IMR-90 (cell line): Measurements from ENCODE around the gene CENPH. TPM values are rescaled to one million over a fixed set of nuclear protein-coding genes. Genes with fewer than 3 reads are reported as not detected.

Experiments
- ATAC-seq: fragments of 200-7000 bp; cut with Tn5 transposase; 2 replicates; pipeline ENCODE4 v1.9.1; 2020; ENCODE audit warnings: low read depth, mild to moderate bottlenecking, moderate library complexity
- BruUV-seq: library from RNA; stranded (reverse); fragments of 400-500 nt; replicated peaks from 2 replicates; lab custom pipeline; 2021; lab: Mats Ljungman, UMichigan
- CTCF ChIA-PET: fragments of 300-600 bp; formaldehyde crosslinking; extraction: SDS; loops from one replicate; lab custom pipeline; 2021; ENCODE audit warnings: antibody characterized with exemption; lab: Yijun Ruan, JAX
- POLR2A ChIA-PET: fragments of 300-600 bp; sonication (Branson Sonifier 250); formaldehyde crosslinking; loops from one replicate; lab custom pipeline; 2022; ENCODE audit warnings: antibody characterized with exemption; ENCODE audit not compliant: unreplicated experiment; lab: Charles Lee
- DNase-seq: peaks from one replicate; pipeline ENCODE4 v3.0.0; 2013
- H2AFZ ChIP-seq: replicated peaks from 2 replicates; pipeline ENCODE3; 2013; ENCODE audit warnings: low read length, mild to moderate bottlenecking; ENCODE audit not compliant: poor library complexity
- H2AK5ac ChIP-seq: 2 replicates; pipeline ENCODE4 v1.6.1; 2013; ENCODE audit warnings: low read depth, low read length, inconsistent platforms
- H2AK9ac ChIP-seq: replicated peaks from 2 replicates; pipeline ENCODE3; 2013; ENCODE audit warnings: mild to moderate bottlenecking, low read depth, low read length, moderate library complexity; ENCODE audit not compliant: poor library complexity
- H2BK120ac ChIP-seq: 2 replicates; pipeline ENCODE4 v1.6.1; 2013; ENCODE audit warnings: low read depth, low read length, inconsistent platforms
- H2BK15ac ChIP-seq: 3 replicates; pipeline ENCODE4 v1.6.1; 2013; ENCODE audit warnings: low read depth, low read length, inconsistent platforms
- H2BK20ac ChIP-seq: 2 replicates; pipeline ENCODE4 v1.6.1; 2013; ENCODE audit warnings: low read depth, mild to moderate bottlenecking, inconsistent platforms, low read length, moderate library complexity
- H2BK5ac ChIP-seq: 2 replicates; pipeline ENCODE4 v1.6.1; 2013; ENCODE audit warnings: mild to moderate bottlenecking, low read depth, low read length, inconsistent platforms; ENCODE audit not compliant: poor library complexity, severe bottlenecking
- H3K14ac ChIP-seq: replicated peaks from 2 replicates; pipeline ENCODE4 v1.6.1; 2013; ENCODE audit warnings: low read depth, low read length, inconsistent platforms
- H3K18ac ChIP-seq: 2 replicates; pipeline ENCODE4 v1.6.1; 2013; ENCODE audit warnings: low read depth, low read length, control low read depth
- H3K23ac ChIP-seq: 2 replicates; pipeline ENCODE4 v1.6.1; 2013; ENCODE audit warnings: low read depth, low read length, inconsistent platforms
- H3K27ac ChIP-seq: 2 replicates; pipeline ENCODE4 v1.5.1; 2013; ENCODE audit warnings: mild to moderate bottlenecking, control low read depth, low read length; ENCODE audit not compliant: insufficient read depth
- H3K27me3 ChIP-seq: 2 replicates; pipeline ENCODE4 v1.6.1; 2013; ENCODE audit warnings: low read length; ENCODE audit not compliant: control insufficient read depth, insufficient read depth
- H3K36me3 ChIP-seq: 2 replicates; pipeline ENCODE4 v1.6.1; 2013; ENCODE audit warnings: low read length, mixed read lengths; ENCODE audit not compliant: control insufficient read depth, insufficient read depth
- H3K4ac ChIP-seq: 2 replicates; pipeline ENCODE4 v1.6.1; 2013; ENCODE audit warnings: low read depth, low read length, inconsistent platforms
- H3K4me1 ChIP-seq: 2 replicates; pipeline ENCODE4 v1.6.1; 2013; ENCODE audit warnings: low read length, mixed read lengths; ENCODE audit not compliant: control insufficient read depth, insufficient read depth
- H3K4me2 ChIP-seq: 2 replicates; pipeline ENCODE4 v1.6.1; 2013; ENCODE audit warnings: low read depth, mild to moderate bottlenecking, control low read depth, low read length, moderate library complexity
- H3K4me3 ChIP-seq: 2 replicates; pipeline ENCODE4 v1.5.1; 2013; ENCODE audit warnings: low read depth, mild to moderate bottlenecking, control low read depth, low read length, moderate library complexity; ENCODE audit not compliant: insufficient read depth
- H3K56ac ChIP-seq: 2 replicates; pipeline ENCODE4 v1.6.1; 2013; ENCODE audit warnings: low read length, inconsistent platforms; ENCODE audit not compliant: insufficient read depth; ENCODE audit errors: extremely low read depth
- H3K79me1 ChIP-seq, 2 experiments: 2 replicates each; pipeline ENCODE4 v1.6.1; 2013; ENCODE audit warnings: low read length in 2 of 2, inconsistent platforms in 1 of 2, low read depth in 1 of 2
- H3K9ac ChIP-seq: 2 replicates; pipeline ENCODE4 v1.6.1; 2013; ENCODE audit warnings: low read depth, low read length, control low read depth
- H3K9me1 ChIP-seq: 2 replicates; pipeline ENCODE4 v1.6.1; 2013; ENCODE audit warnings: low read length, inconsistent platforms; ENCODE audit not compliant: insufficient read depth
- H3K9me3 ChIP-seq: 2 replicates; pipeline ENCODE4 v1.6.1; 2013; ENCODE audit warnings: low read length; ENCODE audit not compliant: control insufficient read depth, insufficient read depth
- H4K20me1 ChIP-seq: 2 replicates; pipeline ENCODE4 v1.6.1; 2013; ENCODE audit warnings: low read length, inconsistent platforms; ENCODE audit not compliant: insufficient read depth
- H4K5ac ChIP-seq: 2 replicates; pipeline ENCODE4 v1.6.1; 2013; ENCODE audit warnings: mild to moderate bottlenecking, low read depth, low read length, control low read depth
- H4K8ac ChIP-seq, 2 experiments: 2 replicates each; pipeline ENCODE4 v1.6.1; 2013; ENCODE audit warnings: low read depth in 2 of 2, low read length in 2 of 2, control low read depth in 1 of 2, inconsistent platforms in 1 of 2
- H4K91ac ChIP-seq: 2 replicates; pipeline ENCODE4 v1.6.1; 2013; ENCODE audit warnings: low read depth, low read length, inconsistent platforms; ENCODE audit not compliant: insufficient read depth
- BHLHE40 ChIP-seq: fragments of 150-350 bp; IDR thresholded peaks from 2 replicates; pipeline ENCODE4 v1.6.1; 2016; ENCODE audit warnings: mild to moderate bottlenecking, low read depth, low read length
- CEBPB ChIP-seq: IDR thresholded peaks from 2 replicates; pipeline ENCODE4 v1.6.1; 2012; ENCODE audit warnings: low read depth, low read length, improper control_type of control experiment
- CHD1 ChIP-seq: IDR thresholded peaks from 2 replicates; pipeline ENCODE4 v1.6.1; 2012; ENCODE audit warnings: low read depth, low read length, improper control_type of control experiment
- CTCF ChIP-seq: conservative IDR thresholded peaks from 2 replicates; pipeline ENCODE4 v1.5.1; 2012; ENCODE audit warnings: mild to moderate bottlenecking, low read depth, low read length, improper control_type of control experiment
- MAFK ChIP-seq: IDR thresholded peaks from 2 replicates; pipeline ENCODE4 v1.6.1; 2012; ENCODE audit warnings: low read depth, low read length, improper control_type of control experiment
- MAZ ChIP-seq: IDR thresholded peaks from 2 replicates; pipeline ENCODE4 v1.6.1; 2012; ENCODE audit warnings: low read depth, mild to moderate bottlenecking, low read length, improper control_type of control experiment, moderate library complexity, borderline replicate concordance
- NFE2L2 ChIP-seq: fragments of 150-350 bp; IDR thresholded peaks from 2 replicates; pipeline ENCODE4 v1.6.1; 2016; ENCODE audit warnings: low read depth, mild to moderate bottlenecking, low read length
- POLR2A ChIP-seq: IDR thresholded peaks from 2 replicates; pipeline ENCODE4 v1.6.1; 2012; ENCODE audit warnings: mild to moderate bottlenecking, low read depth, low read length
- RAD21 ChIP-seq: IDR thresholded peaks from 2 replicates; pipeline ENCODE4 v1.6.1; 2012; ENCODE audit warnings: low read length, improper control_type of control experiment
- RCOR1 ChIP-seq: IDR thresholded peaks from 2 replicates; pipeline ENCODE4 v1.6.1; 2012; ENCODE audit warnings: mild to moderate bottlenecking, low read length, improper control_type of control experiment; ENCODE audit not compliant: insufficient replicate concordance
- SMC3 ChIP-seq: fragments of 150-350 bp; IDR thresholded peaks from 2 replicates; pipeline ENCODE4 v1.6.1; 2016; ENCODE audit warnings: low read depth, mild to moderate bottlenecking, antibody characterized with exemption, low read length, moderate library complexity
- USF2 ChIP-seq: fragments of 150-350 bp; IDR thresholded peaks from 2 replicates; pipeline ENCODE4 v1.6.1; 2017; ENCODE audit warnings: mild to moderate bottlenecking, antibody characterized with exemption, low read length, low read depth
- WGBS, 2 experiments: methylation state at CpG; one replicate each; pipeline versions ENCODE4 v1.1.5 to v1.1.7; 2013; ENCODE audit warnings: missing lambda C conversion rate in 2 of 2; ENCODE audit not compliant: insufficient read length in 1 of 2; ENCODE audit errors: extremely low coverage in 2 of 2; 5-methylcytosine and 5-hydroxymethylcytosine counted together
- dilution Hi-C: fragments of 300-500 bp; cut with HindIII; formaldehyde crosslinking; loops from one replicate; pipeline ENCODE4 v1.14.3; 2018; ENCODE audit warnings: low sequenced_read_pairs; ENCODE audit not compliant: unreplicated experiment
- in situ Hi-C: fragments of 300-500 bp; cut with MboI; formaldehyde crosslinking; loops from 3 replicates; pipeline ENCODE4 v1.14.3; 2019; ENCODE audit warnings: low sequenced_read_pairs, inconsistent platforms, mixed read lengths
- intact Hi-C: fragments of 100-400 bp; cut with micrococcal nuclease; formaldehyde crosslinking; loops from 2 replicates; pipeline ENCODE4 v1.10.0; 2022
- polyA plus RNA-seq, 3 experiments: library from polyadenylated mRNA; depleted of rRNA; stranded (reverse); fragments of >200 nt; gene quantifications; 2 replicates each; pipeline ENCODE4 v1.2.3, GENCODE V29; 2012; ENCODE audit warnings: low replicate concordance in 1 of 3
- total RNA-seq: library from RNA; depleted of rRNA; stranded (reverse); fragments of >200 nt; gene quantifications from 2 replicates; pipeline ENCODE4 v1.2.3, GENCODE V29; 2012

The CENPH gene
- total and polyA plus RNA-seq, 2 of the 4 experiments (the other 2 are of a cell fraction), result 3.8 to 7.8 TPM

GRCh38 chr5:69148981-69149675, 40.3 kb upstream of the CENPH start:
- H2AFZ ChIP-seq, result no peak overlapping the region
- intact Hi-C loops, result no loop called here
- H2BK15ac ChIP-seq, result no peak overlapping the region
- H3K9ac ChIP-seq, result no peak overlapping the region
- 80% methylated on average over 1 of the region's 2 CpGs; no CpG with 5 or more reads in 1 of the 2 experiments for WGBS, 2 experiments
- H2BK120ac ChIP-seq, result no peak overlapping the region
- CTCF ChIA-PET, result no interaction called here
- ATAC-seq (no peak), DNase-seq (no peak)
- no peak overlapping the region for H3K4ac ChIP-seq
- H3K14ac ChIP-seq, result no peak overlapping the region
- no peak overlapping the region for H3K56ac ChIP-seq
- no peaks in the 10 kb centered on the region for H3K4me1 ChIP-seq
- in situ Hi-C loops, result no loop called here
- H2AK5ac ChIP-seq, result no peak overlapping the region
- no peak overlapping the region for H4K8ac ChIP-seq
- BruUV-seq, result no TSS peak
- no peak overlapping the region for H3K27ac ChIP-seq
- dilution Hi-C loops, result no loop called here
- H2BK20ac ChIP-seq, result no peak overlapping the region
- H3K4me3 ChIP-seq, result no peak overlapping the region
- H4K20me1 ChIP-seq, result no peaks in the 10 kb centered on the region
- no peaks in the 10 kb centered on the region for H3K36me3 ChIP-seq
- H3K9me3 ChIP-seq, result no peaks in the 10 kb centered on the region
- H4K91ac ChIP-seq, result no peak overlapping the region
- no peak overlapping the region for H3K4me2 ChIP-seq
- H3K23ac ChIP-seq, result no peak overlapping the region
- H4K5ac ChIP-seq, result no peak overlapping the region
- H2AK9ac ChIP-seq, result no peak overlapping the region
- no peak for TF ChIP-seq BHLHE40
- no peak for TF ChIP-seq CHD1
- no peak for TF ChIP-seq RAD21
- TF ChIP-seq USF2, result no peak
- no peak for TF ChIP-seq MAZ
- TF ChIP-seq RCOR1, result no peak
- no peak for TF ChIP-seq CTCF
- no peak for TF ChIP-seq NFE2L2
- no peak for TF ChIP-seq POLR2A
- TF ChIP-seq SMC3, result no peak
- no peak for TF ChIP-seq CEBPB
- no peak for TF ChIP-seq MAFK
- POLR2A ChIA-PET, result no interaction called here
- H3K79me1 ChIP-seq, result no peaks in the 10 kb centered on the region
- no peak overlapping the region for H2BK5ac ChIP-seq
- H3K27me3 ChIP-seq, result no peaks in the 10 kb centered on the region
- no peaks in the 10 kb centered on the region for H3K9me1 ChIP-seq
- H3K18ac ChIP-seq, result no peak overlapping the region
